ENCODE results near the gene ALDH1B1. TPM values are rescaled to one million over a fixed set of nuclear protein-coding genes. Genes with fewer than 3 reads are reported as not detected.

Gene ALDH1B1
- polyA plus RNA-seq, 1 donor = 20.2 TPM

- DNase-seq (ENCODE audit: low read depth) = no peak
Observed at GRCh38 chr9:38414040-38414723, 21.7 kb downstream of the ALDH1B1 start.

GRCh38 chr9:38415856-38416255 is 23.4 kb downstream of the ALDH1B1 start:
- no peak for DNase-seq (ENCODE audit: low read depth)

GRCh38 chr9:38416461-38416860 is 24.0 kb downstream of the ALDH1B1 start:
- no peak for DNase-seq (ENCODE audit: low read depth)

GRCh38 chr9:38417003-38417945 is 24.8 kb downstream of the ALDH1B1 start:
- no peak for DNase-seq (ENCODE audit: low read depth)

- DNase-seq (ENCODE audit: low read depth) = no peak
Observed at GRCh38 chr9:38418366-38418765, 25.9 kb downstream of the ALDH1B1 start.

- no peak for DNase-seq (ENCODE audit: low read depth)
Observed at GRCh38 chr9:38419181-38419580, 26.7 kb downstream of the ALDH1B1 start.

- no peak for DNase-seq (ENCODE audit: low read depth)
Observed at GRCh38 chr9:38421498-38422211, 29.2 kb downstream of the ALDH1B1 start.

- no peak for DNase-seq (ENCODE audit: low read depth)
Observed at GRCh38 chr9:38422555-38423260, 30.2 kb downstream of the ALDH1B1 start.

GRCh38 chr9:38423273-38423972 is 30.9 kb downstream of the ALDH1B1 start:
- DNase-seq (ENCODE audit: low read depth) = no peak

GRCh38 chr9:38423973-38424843 is 31.7 kb downstream of the ALDH1B1 start, which contains the start of gene IGFBPL1:
Gene IGFBPL1 (minus strand): TSS chr9:38424454. CDS start chr9:38424424, 30 bp downstream.
- no peak for DNase-seq (ENCODE audit: low read depth)

GRCh38 chr9:38424918-38425317 is 32.4 kb downstream of the ALDH1B1 start:
- DNase-seq (ENCODE audit: low read depth) = no peak

- no peak for DNase-seq (ENCODE audit: low read depth)
Observed at GRCh38 chr9:38428062-38428461, 35.6 kb downstream of the ALDH1B1 start.

- DNase-seq (ENCODE audit: low read depth) = no peak
Observed at GRCh38 chr9:38431116-38431515, 38.6 kb downstream of the ALDH1B1 start.

- DNase-seq (ENCODE audit: low read depth) = no peak
Observed at GRCh38 chr9:38432922-38433510, 40.5 kb downstream of the ALDH1B1 start.

- DNase-seq (ENCODE audit: low read depth) = no peak
Observed at GRCh38 chr9:38434365-38434764, 41.9 kb downstream of the ALDH1B1 start.

GRCh38 chr9:38434853-38435252 is 42.4 kb downstream of the ALDH1B1 start:
- no peak for DNase-seq (ENCODE audit: low read depth)

- DNase-seq (ENCODE audit: low read depth) = no peak
Observed at GRCh38 chr9:38435521-38435920, 43.0 kb downstream of the ALDH1B1 start.

- DNase-seq (ENCODE audit: low read depth) = no peak
Observed at GRCh38 chr9:38436708-38437107, 44.2 kb downstream of the ALDH1B1 start.

- no peak for DNase-seq (ENCODE audit: low read depth)
Observed at GRCh38 chr9:38437193-38437823, 44.8 kb downstream of the ALDH1B1 start.
